Activated T-cell treated with anti-CD3 and anti-CD28 coated beads for 1 hour (primary cell): ENCODE results near the gene C3orf38.
"Not testable (repeated sequence)": the region's sequence is repeated elsewhere in the genome, so short reads cannot be mapped to it uniquely, and the experiment has no call there.

ENCODE experiments used
- DNase-seq: peaks from one replicate; pipeline ENCODE4 v3.0.0-alpha.2; 2020; ENCODE audit warnings: low read depth

Gene C3orf38

GRCh38 chr3:88152841-88153240 lies 3.1 kb downstream of the C3orf38 start:
- DNase-seq, result no peak

GRCh38 chr3:88166419-88166971 lies 16.7 kb downstream of the C3orf38 start:
- DNase-seq, result no peak

- DNase-seq, result no peak
Observed at GRCh38 chr3:88167173-88167572, 17.4 kb downstream of the C3orf38 start.

- DNase-seq, result no peak
Observed at GRCh38 chr3:88167704-88168103, 17.9 kb downstream of the C3orf38 start.

GRCh38 chr3:88168171-88168570 lies 18.4 kb downstream of the C3orf38 start:
- DNase-seq, result no peak

GRCh38 chr3:88180398-88180999 lies 30.7 kb downstream of the C3orf38 start:
- DNase-seq, result no peak

- DNase-seq, result not testable (repeated sequence)
Observed at GRCh38 chr3:88182165-88182918, 32.6 kb downstream of the C3orf38 start.

GRCh38 chr3:88188436-88188835 lies 38.7 kb downstream of the C3orf38 start:
- DNase-seq, result no peak

GRCh38 chr3:88189361-88189810 lies 39.6 kb downstream of the C3orf38 start:
- DNase-seq, result no peak

GRCh38 chr3:88191872-88192409 lies 42.2 kb downstream of the C3orf38 start:
- DNase-seq, result no peak

GRCh38 chr3:88192631-88193030 lies 42.9 kb downstream of the C3orf38 start:
- DNase-seq, result no peak

GRCh38 chr3:88195951-88196434 lies 46.2 kb downstream of the C3orf38 start:
- no peak for DNase-seq

GRCh38 chr3:88198121-88198520 lies 48.4 kb downstream of the C3orf38 start:
- no peak for DNase-seq

- DNase-seq, result peak; percentile 25
Observed at GRCh38 chr3:88203642-88204055, 53.9 kb downstream of the C3orf38 start.
